HUDEP-2 (cell line): ENCODE data around the gene PRKCA.
A peak's percentile ranks its signal among the peaks of the same experiment; 100 is the strongest.

Experiments used
- DNase-seq, 76 experiments: peaks; one replicate each; lab custom pipeline; 2025; ENCODE audit not compliant: unreplicated experiment in 76 of 76; lab: John Stamatoyannopoulos, UW

PRKCA gene

DNA sequence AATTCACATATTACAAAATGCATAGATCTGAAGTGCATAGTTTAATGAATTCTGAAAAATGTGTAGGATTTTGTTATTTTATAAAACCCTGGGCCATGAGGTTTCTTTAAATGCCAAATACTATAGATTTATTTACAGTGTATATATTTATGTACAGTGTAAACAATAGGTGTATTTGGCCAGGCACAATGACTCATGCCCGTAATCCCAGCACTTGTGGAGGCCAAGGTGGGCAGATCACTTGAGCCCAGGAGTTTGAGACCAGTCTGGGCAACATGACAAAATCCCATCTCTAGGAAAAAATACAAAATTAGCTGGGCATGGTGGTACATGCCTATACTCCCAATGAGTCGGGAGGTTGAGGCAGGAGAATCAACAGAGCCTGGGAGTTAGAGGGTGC lies 249.4 kb downstream of the PRKCA start:
- DNase-seq, result no peak

DNA sequence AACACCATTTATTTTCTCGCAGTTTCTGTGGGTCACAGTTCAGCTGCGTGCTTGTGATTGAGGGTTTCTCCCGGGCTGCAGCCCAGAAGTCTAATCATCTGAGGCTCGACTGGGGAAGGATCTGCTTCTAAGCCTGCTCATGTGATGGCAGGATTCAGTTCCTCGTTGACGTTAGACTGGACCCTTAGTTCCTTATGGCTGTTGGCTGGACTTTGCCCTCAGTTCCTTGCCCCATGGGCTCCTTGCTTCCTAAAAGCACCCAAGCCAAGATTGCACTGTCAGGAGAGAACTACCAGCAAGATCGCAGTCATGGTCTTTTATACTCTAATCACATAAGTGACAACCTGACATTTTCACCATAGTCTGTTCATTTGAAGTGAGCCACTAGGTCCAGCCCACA lies 250.0 kb downstream of the PRKCA start:
- no peak for DNase-seq

GRCh38 chr17:66555605-66556004 lies 253.2 kb downstream of the PRKCA start:
- DNase-seq, result no peak

DNA sequence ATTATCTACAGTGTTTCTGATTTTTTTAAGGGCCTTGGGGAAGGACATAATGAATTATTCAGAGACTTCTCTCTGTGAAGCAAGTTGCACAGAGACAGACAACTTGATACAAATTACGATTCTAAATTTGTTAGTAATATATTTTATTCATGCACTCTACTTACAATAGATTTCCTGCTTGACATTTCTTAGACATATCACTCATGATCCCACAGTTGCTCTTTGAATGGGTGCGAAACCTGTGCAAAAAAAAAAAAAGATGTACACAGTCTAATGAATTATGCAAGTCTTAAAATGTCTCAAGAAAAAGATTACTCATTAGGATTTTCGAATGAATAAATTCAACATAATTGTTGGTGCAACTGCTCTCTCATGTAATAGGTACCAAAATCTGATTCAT lies 254.8 kb downstream of the PRKCA start:
- no peak for DNase-seq

DNA sequence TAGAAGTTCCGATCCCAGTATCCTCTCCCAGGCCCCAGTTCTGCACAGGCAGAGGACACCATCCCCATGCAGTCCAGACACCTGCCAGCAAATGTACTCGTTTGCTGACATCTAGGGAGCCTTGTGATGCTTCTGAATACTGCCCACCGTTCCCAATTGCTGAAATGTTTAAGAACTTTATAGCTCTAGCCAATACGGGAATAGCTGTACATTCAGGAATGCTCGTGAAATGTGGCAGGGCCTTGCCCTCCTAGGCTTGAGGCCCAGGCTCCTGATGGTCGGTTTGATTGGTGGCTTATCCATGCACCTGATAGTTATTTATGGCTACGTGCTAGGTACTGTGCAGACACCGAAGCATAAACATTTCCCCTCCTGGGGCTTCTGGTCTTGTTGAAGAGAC lies 255.5 kb downstream of the PRKCA start:
- no peak for DNase-seq

- no peak for DNase-seq
These were observed 258.3 kb downstream of the PRKCA start for GRCh38 chr17:66560691-66561090.

GRCh38 chr17:66562119-66562518 lies 259.7 kb downstream of the PRKCA start:
- DNase-seq, result no peak

DNA sequence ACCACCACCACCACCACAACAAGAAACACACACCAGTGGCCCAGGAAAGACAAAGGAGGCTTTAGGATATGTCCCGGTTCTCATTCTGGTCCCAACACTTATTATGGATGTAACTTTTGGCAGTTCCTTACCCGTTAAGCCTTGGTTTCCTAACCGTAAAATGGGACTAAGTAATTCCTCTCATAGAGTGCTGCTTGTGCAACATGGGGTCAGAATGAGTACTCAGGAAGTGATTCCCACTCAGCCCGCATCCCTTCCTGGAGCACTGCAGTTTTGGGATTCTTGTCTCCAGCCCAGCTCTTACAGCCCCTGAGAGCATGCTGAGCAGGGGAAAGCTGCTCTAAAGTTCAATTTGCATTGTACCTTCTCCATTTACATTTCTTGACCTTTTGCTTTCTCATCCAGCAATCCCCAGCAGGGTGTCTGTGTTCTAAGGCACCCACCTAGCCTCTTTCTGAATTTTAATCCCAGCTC lies 262.6 kb downstream of the PRKCA start:
- DNase-seq, result no peak

GRCh38 chr17:66567234-66568170 lies 265.1 kb downstream of the PRKCA start:
- DNase-seq, result peak in 71 of 76 experiments; percentile 17 to 90 (median 66)

GRCh38 chr17:66569572-66569971 lies 267.2 kb downstream of the PRKCA start:
- no peak for DNase-seq

DNA sequence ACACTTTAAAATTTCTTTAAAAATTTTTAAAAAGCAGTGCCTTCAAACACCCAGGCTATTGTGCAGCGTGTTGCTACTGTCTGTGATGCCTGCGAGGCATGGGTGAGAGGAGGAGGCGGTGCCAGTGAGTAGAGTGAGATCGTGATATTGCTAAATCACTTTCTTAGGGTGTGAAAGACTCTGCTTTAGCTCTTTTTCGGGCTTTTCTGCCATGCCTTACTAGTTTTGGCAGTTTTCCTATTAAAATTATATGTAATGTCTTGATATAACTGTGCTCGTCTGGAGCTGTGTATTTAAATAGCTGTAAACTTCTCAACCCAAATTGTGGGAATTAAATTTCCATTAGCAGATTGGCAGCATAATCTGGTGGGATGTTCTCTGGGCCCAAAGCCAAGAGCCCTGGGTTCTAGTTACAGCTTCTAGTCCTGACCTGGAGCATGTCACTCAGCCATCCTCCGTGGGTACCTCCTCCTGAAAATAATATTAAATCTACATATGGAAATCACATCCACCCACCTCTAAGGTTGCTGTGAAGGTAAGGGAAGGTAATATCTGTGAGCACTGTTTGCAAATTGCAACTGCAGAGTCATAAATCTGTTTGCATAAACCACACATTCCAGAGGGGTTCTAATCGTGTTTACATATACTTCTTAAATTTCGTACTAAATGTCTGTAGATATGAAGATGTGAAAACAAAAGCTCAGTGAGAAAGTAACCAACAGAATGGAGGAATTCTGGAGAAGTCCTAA lies 268.2 kb downstream of the PRKCA start:
- DNase-seq, result no peak

DNA sequence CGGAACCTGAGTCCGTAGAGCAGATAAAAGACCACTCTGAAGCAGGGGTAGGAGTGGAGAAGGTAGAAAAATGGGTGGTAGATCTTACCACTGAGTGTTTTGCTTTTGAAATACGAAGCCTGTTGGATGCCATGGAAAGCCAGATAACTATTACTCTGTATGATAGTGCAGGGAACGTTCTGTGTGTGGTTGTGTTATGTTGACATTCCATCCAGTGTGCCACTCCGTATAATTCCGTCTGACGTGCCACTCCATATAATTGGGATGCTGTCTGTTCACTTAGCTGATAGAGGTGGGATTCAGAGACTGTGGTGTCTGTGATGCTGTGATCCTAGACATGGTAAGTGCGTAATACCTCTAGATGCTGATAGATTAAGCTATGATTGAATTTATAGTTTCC lies 269.3 kb downstream of the PRKCA start:
- DNase-seq, result no peak

- DNase-seq, result no peak
These were observed 270.7 kb downstream of the PRKCA start for GRCh38 chr17:66573078-66573477.

DNA sequence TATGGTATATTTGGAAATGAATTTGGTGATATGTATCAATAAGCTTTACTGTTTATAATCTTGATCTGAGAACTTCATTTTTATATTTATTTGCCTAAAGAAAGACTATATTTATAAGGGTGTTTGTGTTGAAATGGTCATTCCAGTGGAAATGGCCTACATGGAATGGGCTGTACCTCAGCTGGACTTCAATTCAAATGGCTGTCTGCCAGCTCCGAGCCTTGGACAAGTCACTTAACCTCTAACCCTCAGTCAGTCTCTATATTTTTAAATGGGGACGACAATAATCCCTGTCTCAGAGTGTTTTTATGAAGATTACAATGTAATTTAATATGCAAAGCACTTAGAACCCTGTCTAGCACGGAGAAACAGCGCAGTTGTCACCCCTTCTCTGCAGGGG lies 271.7 kb downstream of the PRKCA start:
- no peak for DNase-seq

DNA sequence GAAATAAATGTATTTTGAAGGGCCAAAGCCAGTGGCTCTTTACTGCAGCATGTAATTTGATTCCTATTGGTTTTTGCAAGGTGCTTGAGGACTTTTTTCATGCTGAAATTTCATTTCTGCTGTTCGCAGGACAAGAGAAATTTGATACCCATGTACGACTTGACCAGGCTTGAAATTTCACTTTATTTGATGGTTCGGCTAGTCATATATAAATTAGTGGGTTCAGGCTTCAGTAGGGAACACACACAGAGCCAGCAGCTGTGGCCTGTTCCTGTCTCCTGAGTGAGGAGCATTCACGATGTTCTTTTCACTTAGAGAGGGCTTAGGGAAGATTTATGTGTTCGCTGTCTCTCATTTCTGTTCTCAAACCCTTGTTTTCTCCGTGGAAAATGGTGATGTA lies 274.1 kb downstream of the PRKCA start:
- DNase-seq, result no peak

- no peak for DNase-seq
These were observed 274.6 kb downstream of the PRKCA start for GRCh38 chr17:66577041-66577440.

DNA sequence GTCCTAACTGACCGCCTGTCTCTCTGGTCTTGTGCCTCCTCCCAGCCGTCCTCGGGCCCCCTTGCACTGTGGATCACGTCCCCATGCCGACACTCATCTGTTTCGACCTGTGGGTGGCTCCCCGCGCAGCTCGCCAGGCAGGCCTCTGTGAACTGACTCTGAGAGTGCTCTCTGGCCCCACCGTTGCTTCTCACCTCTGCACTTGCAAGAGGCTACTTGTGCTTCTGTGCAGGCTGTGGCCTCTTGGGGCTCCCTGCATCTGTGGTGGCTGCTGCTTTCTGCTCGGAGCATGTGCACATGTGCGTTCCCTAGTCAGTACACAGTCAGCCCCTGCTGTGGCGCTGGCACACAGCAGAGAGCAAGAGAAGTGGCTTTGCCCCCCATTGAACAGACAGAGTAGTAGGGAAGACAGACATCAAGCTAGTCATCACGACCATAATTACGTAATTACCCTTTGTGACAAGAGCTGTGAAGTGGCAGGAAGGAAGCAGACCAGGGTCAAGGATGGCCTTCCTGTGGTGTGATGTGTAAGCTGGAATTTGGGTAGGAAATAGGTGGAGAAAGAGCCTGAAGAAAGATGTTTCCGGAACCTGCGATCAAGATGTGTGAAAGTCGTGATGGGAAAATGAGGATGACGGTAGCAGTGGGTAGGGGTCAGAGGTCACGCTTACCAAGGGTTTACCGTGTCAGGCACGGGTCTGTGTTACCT lies 276.5 kb downstream of the PRKCA start:
- DNase-seq, result no peak

DNA sequence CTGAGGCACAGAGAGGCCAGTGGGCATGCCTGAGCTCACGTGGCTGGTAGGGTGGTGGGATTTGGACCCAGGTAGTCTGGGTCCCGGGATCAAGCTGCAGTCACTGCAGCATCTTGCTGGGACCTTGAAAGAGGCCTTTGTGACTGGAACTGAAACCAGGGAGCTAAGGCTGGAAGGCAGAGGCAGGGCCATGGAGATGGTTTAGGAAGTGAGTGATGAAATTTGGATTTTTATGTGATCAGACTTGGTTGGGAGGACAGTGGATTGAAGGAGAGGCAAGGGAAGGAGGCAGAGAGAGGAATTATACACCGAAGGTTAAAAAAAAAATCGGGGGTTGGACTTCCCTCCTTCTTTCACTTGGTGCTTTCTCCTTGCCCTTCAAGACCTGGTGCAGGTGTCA lies 277.1 kb downstream of the PRKCA start:
- DNase-seq, result no peak

GRCh38 chr17:66580184-66580955 lies 278.0 kb downstream of the PRKCA start:
- DNase-seq, result no peak

GRCh38 chr17:66580956-66581391 lies 278.6 kb downstream of the PRKCA start:
- DNase-seq, result no peak
